ENCODE data around the gene FLYWCH2. TPM values are rescaled to one million over a fixed set of nuclear protein-coding genes. Genes with fewer than 3 reads are reported as not detected.

Gene FLYWCH2
- total RNA-seq, 2 experiments from 2014 or later = 7.8 to 8.1 TPM

GRCh38 chr16:2924901-2925755, 42.1 kb downstream of the FLYWCH2 start:
- POLR2A ChIA-PET = no interaction called here
- Mint-ChIP-seq H3K27ac (no peak overlapping the region), H3K4me1 (ENCODE audit: low read depth) (peaks cover 13% of the 10 kb centered on the region), H3K27me3 (no peaks in the 10 kb centered on the region), H3K9me3 (no peaks in the 10 kb centered on the region), H3K4me3 (no peak overlapping the region), H3K36me3 (ENCODE audit: low read depth) (peaks cover 28% of the 10 kb centered on the region)
- Histone ChIP-seq H3K36me3 (ENCODE audit: insufficient read depth, low read length) (peaks cover 14% of the 10 kb centered on the region), H3K4me3 (ENCODE audit: low read length) (no peak overlapping the region), H3K4me1 (ENCODE audit: insufficient read depth, low read length) (peaks cover 12% of the 10 kb centered on the region), H3K27me3 (ENCODE audit: control insufficient read depth in 1 of 2, insufficient read depth in 2 of 2, low read length in 2 of 2) (no peaks in the 10 kb centered on the region), H3K27ac (ENCODE audit: low read depth in 1 of 2, low read length in 2 of 2) (no peak overlapping the region), H3K9me3 (ENCODE audit: control insufficient read depth in 1 of 2, insufficient read depth in 1 of 2, low read length in 2 of 2) (no peaks in the 10 kb centered on the region)
- no peak for ATAC-seq (ENCODE audit: poor library complexity)
- CTCF ChIA-PET = interaction anchor here (1.3 to 1.4 kb wide), 2 partner anchors 50 to 86 kb away, joined by 3 read pairs; no protein-coding TSS in a partner anchor
- TF ChIP-seq CTCF (IDR thresholded peaks at IDR 0.05) = no peak
- DNase-seq = no peak
- intact Hi-C loops (cut with DNase I, micrococcal nuclease) = no loop called here

GRCh38 chr16:2925951-2926649, 43.1 kb downstream of the FLYWCH2 start:
- TF ChIP-seq CTCF (IDR thresholded peaks at IDR 0.05) = no peak
- POLR2A ChIA-PET = interaction anchor here (1.2 to 1.6 kb wide), 2 partner anchors 15 to 43 kb away, joined by 4 to 7 read pairs; partner anchors contain the start of genes FLYWCH1 and FLYWCH2
- Histone ChIP-seq H3K9me3 (ENCODE audit: control insufficient read depth in 1 of 2, insufficient read depth in 1 of 2, low read length in 2 of 2) (no peaks in the 10 kb centered on the region), H3K27me3 (ENCODE audit: control insufficient read depth in 1 of 2, insufficient read depth in 2 of 2, low read length in 2 of 2) (no peaks in the 10 kb centered on the region), H3K27ac (ENCODE audit: low read depth in 1 of 2, low read length in 2 of 2) (no peak overlapping the region), H3K36me3 (ENCODE audit: insufficient read depth, low read length) (peaks cover 24% of the 10 kb centered on the region), H3K4me1 (ENCODE audit: insufficient read depth, low read length) (peaks cover 12% of the 10 kb centered on the region), H3K4me3 (ENCODE audit: low read length) (no peak overlapping the region)
- H3K27me3 Mint-ChIP-seq = no peaks in the 10 kb centered on the region
- intact Hi-C loops (cut with DNase I, micrococcal nuclease) = loop anchor here (2.0 kb wide), 2 partner anchors 21 to 51 kb away; no protein-coding TSS in a partner anchor
- ATAC-seq (ENCODE audit: poor library complexity) (no peak), DNase-seq (no peak)
- peaks cover 28% of the 10 kb centered on the region for H3K36me3 Mint-ChIP-seq (ENCODE audit: low read depth)
- H3K27ac Mint-ChIP-seq = peak overlapping the region; percentile 41
- peaks cover 13% of the 10 kb centered on the region for H3K4me1 Mint-ChIP-seq (ENCODE audit: low read depth)
- no peak overlapping the region for H3K4me3 Mint-ChIP-seq
- no peaks in the 10 kb centered on the region for H3K9me3 Mint-ChIP-seq
- CTCF ChIA-PET = interaction anchor here (1.2 to 1.8 kb wide), 7 partner anchors 9 to 87 kb away, joined by 3 to 20 read pairs (median 8); partner anchors contain the start of genes FLYWCH1 and FLYWCH2

DNA sequence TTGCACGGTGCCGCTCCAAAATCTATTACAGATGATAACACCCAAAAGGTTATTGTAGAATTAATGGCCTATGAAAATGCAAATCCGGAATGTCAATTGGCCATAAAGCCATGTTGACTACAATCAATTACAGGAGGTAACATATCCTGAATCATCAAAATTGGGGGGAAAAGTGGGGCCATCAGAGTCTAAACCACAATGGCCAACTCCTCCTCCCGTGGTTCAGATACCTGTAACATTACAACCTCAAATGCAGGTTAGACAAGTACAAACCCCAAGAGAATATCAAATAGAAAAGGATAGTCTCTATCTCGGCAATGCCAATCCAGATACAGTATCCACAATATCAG, 43.6 kb downstream of the FLYWCH2 start:
- no peak for DNase-seq
- Histone ChIP-seq H3K27ac (ENCODE audit: low read depth in 1 of 2, low read length in 2 of 2) (no peak overlapping the region), H3K36me3 (ENCODE audit: insufficient read depth, low read length) (peaks cover 29% of the 10 kb centered on the region), H3K9me3 (ENCODE audit: control insufficient read depth in 1 of 2, insufficient read depth in 1 of 2, low read length in 2 of 2) (no peaks in the 10 kb centered on the region), H3K4me1 (ENCODE audit: insufficient read depth, low read length) (peaks cover 12% of the 10 kb centered on the region), H3K27me3 (ENCODE audit: control insufficient read depth in 1 of 2, insufficient read depth in 2 of 2, low read length in 2 of 2) (no peaks in the 10 kb centered on the region), H3K4me3 (ENCODE audit: low read length) (no peak overlapping the region)
- H3K4me1 Mint-ChIP-seq (ENCODE audit: low read depth) = peaks cover 13% of the 10 kb centered on the region
- intact Hi-C loops (cut with DNase I, micrococcal nuclease) = loop anchor here (2.0 kb wide), 2 partner anchors 22 to 52 kb away; no protein-coding TSS in a partner anchor
- peak overlapping the region; percentile 41 for H3K27ac Mint-ChIP-seq
- H3K27me3 Mint-ChIP-seq = no peaks in the 10 kb centered on the region
- H3K4me3 Mint-ChIP-seq = no peak overlapping the region
- no peaks in the 10 kb centered on the region for H3K9me3 Mint-ChIP-seq
- no peak for TF ChIP-seq CTCF (IDR thresholded peaks at IDR 0.05)
- ChIA-PET CTCF (interaction anchor here (0.9 to 1.8 kb wide), 8 partner anchors 10 to 88 kb away, joined by 3 to 20 read pairs (median 7); partner anchors contain the start of genes FLYWCH1 and FLYWCH2), POLR2A (interaction anchor here (1.0 to 1.6 kb wide), 4 partner anchors 15 to 96 kb away, joined by 3 to 7 read pairs (median 4); partner anchors contain the start of genes FLYWCH1 and FLYWCH2)
- ATAC-seq (ENCODE audit: poor library complexity) = no peak
- peaks cover 28% of the 10 kb centered on the region for H3K36me3 Mint-ChIP-seq (ENCODE audit: low read depth)

Measured in CD4-positive, alpha-beta T cell (primary cell).